SU-DHL-6 (cell line): ENCODE data around the gene MED10.

ENCODE experiments used
- H2AFZ ChIP-seq: fragments of 200-600 bp; sonication (generic); 2 replicates; pipeline ENCODE4 v1.6.1; 2014; ENCODE audit warnings: low read depth, mild to moderate bottlenecking, moderate library complexity, mixed read lengths, antibody characterized with exemption, low read length; ENCODE audit not compliant: severe bottlenecking
- H3F3A ChIP-seq: fragments of 200-600 bp; shearing (Covaris generic); 2 replicates; pipeline ENCODE4 v1.6.0; 2016; ENCODE audit warnings: antibody characterized with exemption, mild to moderate bottlenecking; ENCODE audit not compliant: insufficient read depth
- H3K27ac ChIP-seq: fragments of 200-600 bp; sonication (generic); 2 replicates; pipeline ENCODE4 v1.5.1; 2016; ENCODE audit warnings: low read depth, mild to moderate bottlenecking, low read length, moderate library complexity, mixed read lengths
- H3K27me3 ChIP-seq: fragments of 200-600 bp; sonication (generic), shearing (Covaris generic); 2 replicates; pipeline ENCODE4 v1.6.0; 2014; ENCODE audit warnings: mild to moderate bottlenecking, low read length
- H3K36me3 ChIP-seq: fragments of 200-600 bp; sonication (generic); 2 replicates; pipeline ENCODE4 v1.6.1; 2014; ENCODE audit warnings: mild to moderate bottlenecking, low read length, mixed read lengths
- H3K4me2 ChIP-seq: fragments of 300-600, 200-600 bp; shearing (Covaris generic), sonication (generic); 2 replicates; pipeline ENCODE4 v1.6.0; 2014; ENCODE audit warnings: low read length, low read depth, mild to moderate bottlenecking; ENCODE audit not compliant: poor library complexity, severe bottlenecking
- H3K4me3 ChIP-seq: fragments of 200-600 bp; sonication (generic); 2 replicates; pipeline ENCODE4 v1.5.1; 2014; ENCODE audit warnings: antibody characterized with exemption, low read length, mild to moderate bottlenecking, mixed read lengths; ENCODE audit not compliant: insufficient read depth, poor library complexity, severe bottlenecking
- H3K79me2 ChIP-seq: fragments of 200-600 bp; sonication (generic); 2 replicates; pipeline ENCODE4 v1.6.1; 2014; ENCODE audit warnings: mild to moderate bottlenecking, low read length, moderate library complexity; ENCODE audit not compliant: insufficient read depth
- H3K9ac ChIP-seq: fragments of 200-600 bp; sonication (generic); 2 replicates; pipeline ENCODE4 v1.7.0; 2014; ENCODE audit warnings: mild to moderate bottlenecking, low read length
- H3K9me2 ChIP-seq: fragments of 200-600 bp; sonication (generic); replicated peaks from 2 replicates; pipeline ENCODE4 v1.6.1; 2014; ENCODE audit warnings: low read length; ENCODE audit not compliant: insufficient read depth
- H3K9me3 ChIP-seq: fragments of 200-600 bp; sonication (generic); 2 replicates; pipeline ENCODE4 v1.6.1; 2014; ENCODE audit warnings: low read length, mixed read lengths; ENCODE audit not compliant: insufficient read depth
- H4K20me1 ChIP-seq: fragments of 200-600 bp; sonication (generic); 2 replicates; pipeline ENCODE4 v1.6.1; 2014; ENCODE audit warnings: low read depth, mild to moderate bottlenecking, antibody characterized with exemption, low read length, moderate library complexity, mixed read lengths
- EZH2phosphoT487 ChIP-seq: fragments of 200-600 bp; sonication (generic), shearing (Covaris generic); conservative IDR thresholded peaks from 2 replicates; pipeline ENCODE4 v1.6.1; 2018; ENCODE audit warnings: mild to moderate bottlenecking, antibody characterized with exemption, low read length, moderate library complexity, mixed read lengths
- TF ChIP-seq, protein P1 (sequence below): fragments of 200-600 bp; sonication (generic); IDR thresholded peaks from one replicate; pipeline ENCODE4 v1.5.1; 2017; ENCODE audit warnings: antibody characterized with exemption, mild to moderate bottlenecking, low read length, moderate library complexity; ENCODE audit not compliant: insufficient read depth, poor library complexity, severe bottlenecking

MED10 gene

DNA sequence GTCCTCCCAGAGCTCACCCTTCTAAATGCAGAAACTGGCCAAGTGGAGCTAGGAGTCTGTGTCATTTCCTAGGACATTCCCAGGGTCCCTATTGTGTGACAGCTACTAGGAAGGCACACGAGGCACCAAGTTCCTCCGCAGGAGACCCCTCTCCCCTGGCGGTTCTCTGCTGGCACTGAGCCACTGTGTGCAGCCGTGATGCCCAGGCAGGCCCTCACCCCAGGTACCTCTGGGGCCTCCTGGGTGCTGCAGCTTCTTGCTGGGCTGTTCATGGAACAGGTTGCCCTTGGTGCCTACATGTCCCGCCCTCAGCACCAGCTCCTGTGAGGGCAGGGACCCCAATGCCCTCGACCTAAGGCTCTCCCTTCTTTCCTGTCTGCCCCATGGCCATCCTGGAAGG lies 23.1 kb downstream of the MED10 start:
- no peaks in the 10 kb centered on the region for H3K36me3 ChIP-seq
- no peaks in the 10 kb centered on the region for H3K9me3 ChIP-seq
- H3K79me2 ChIP-seq, result no peaks in the 10 kb centered on the region
- no peak overlapping the region for H3K9ac ChIP-seq
- no peak overlapping the region for H3K4me3 ChIP-seq
- no peak overlapping the region for H3K4me2 ChIP-seq
- no peak overlapping the region for H2AFZ ChIP-seq
- H3F3A ChIP-seq, result no peaks in the 10 kb centered on the region
- no peaks in the 10 kb centered on the region for H3K9me2 ChIP-seq
- TF ChIP-seq EZH2phosphoT487, result no peak
- TF ChIP-seq, protein P1, sequence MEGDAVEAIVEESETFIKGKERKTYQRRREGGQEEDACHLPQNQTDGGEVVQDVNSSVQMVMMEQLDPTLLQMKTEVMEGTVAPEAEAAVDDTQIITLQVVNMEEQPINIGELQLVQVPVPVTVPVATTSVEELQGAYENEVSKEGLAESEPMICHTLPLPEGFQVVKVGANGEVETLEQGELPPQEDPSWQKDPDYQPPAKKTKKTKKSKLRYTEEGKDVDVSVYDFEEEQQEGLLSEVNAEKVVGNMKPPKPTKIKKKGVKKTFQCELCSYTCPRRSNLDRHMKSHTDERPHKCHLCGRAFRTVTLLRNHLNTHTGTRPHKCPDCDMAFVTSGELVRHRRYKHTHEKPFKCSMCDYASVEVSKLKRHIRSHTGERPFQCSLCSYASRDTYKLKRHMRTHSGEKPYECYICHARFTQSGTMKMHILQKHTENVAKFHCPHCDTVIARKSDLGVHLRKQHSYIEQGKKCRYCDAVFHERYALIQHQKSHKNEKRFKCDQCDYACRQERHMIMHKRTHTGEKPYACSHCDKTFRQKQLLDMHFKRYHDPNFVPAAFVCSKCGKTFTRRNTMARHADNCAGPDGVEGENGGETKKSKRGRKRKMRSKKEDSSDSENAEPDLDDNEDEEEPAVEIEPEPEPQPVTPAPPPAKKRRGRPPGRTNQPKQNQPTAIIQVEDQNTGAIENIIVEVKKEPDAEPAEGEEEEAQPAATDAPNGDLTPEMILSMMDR, result no peak
- H4K20me1 ChIP-seq, result no peaks in the 10 kb centered on the region
- no peaks in the 10 kb centered on the region for H3K27me3 ChIP-seq
- H3K27ac ChIP-seq, result no peak overlapping the region

DNA sequence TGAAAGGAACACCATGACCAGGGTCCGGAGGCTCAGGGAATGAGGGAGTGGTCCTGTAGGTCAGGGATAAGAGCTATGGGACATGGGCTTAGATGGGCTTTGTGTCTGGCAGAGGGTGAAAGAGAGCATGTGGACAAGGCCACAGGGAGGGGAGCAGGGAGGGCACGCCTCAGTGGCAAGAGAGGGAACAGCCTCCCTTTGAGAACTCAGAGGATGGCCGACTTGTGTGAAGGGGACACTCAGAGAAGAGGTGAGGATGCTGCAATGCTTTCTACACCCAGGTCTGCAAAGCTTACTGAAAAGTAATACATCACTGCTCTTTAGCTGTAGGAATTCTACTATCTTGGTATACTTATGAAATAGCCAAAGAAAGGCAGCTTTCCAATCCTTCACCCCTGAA lies 23.5 kb downstream of the MED10 start:
- H3K9me2 ChIP-seq, result no peaks in the 10 kb centered on the region
- no peaks in the 10 kb centered on the region for H3K36me3 ChIP-seq
- H4K20me1 ChIP-seq, result no peaks in the 10 kb centered on the region
- TF ChIP-seq, protein P1, result no peak
- no peak for TF ChIP-seq EZH2phosphoT487
- no peak overlapping the region for H3K4me2 ChIP-seq
- no peaks in the 10 kb centered on the region for H3K79me2 ChIP-seq
- H3K9ac ChIP-seq, result no peak overlapping the region
- H3F3A ChIP-seq, result no peaks in the 10 kb centered on the region
- no peaks in the 10 kb centered on the region for H3K27me3 ChIP-seq
- H2AFZ ChIP-seq, result no peak overlapping the region
- no peak overlapping the region for H3K27ac ChIP-seq
- no peak overlapping the region for H3K4me3 ChIP-seq
- H3K9me3 ChIP-seq, result no peaks in the 10 kb centered on the region

DNA sequence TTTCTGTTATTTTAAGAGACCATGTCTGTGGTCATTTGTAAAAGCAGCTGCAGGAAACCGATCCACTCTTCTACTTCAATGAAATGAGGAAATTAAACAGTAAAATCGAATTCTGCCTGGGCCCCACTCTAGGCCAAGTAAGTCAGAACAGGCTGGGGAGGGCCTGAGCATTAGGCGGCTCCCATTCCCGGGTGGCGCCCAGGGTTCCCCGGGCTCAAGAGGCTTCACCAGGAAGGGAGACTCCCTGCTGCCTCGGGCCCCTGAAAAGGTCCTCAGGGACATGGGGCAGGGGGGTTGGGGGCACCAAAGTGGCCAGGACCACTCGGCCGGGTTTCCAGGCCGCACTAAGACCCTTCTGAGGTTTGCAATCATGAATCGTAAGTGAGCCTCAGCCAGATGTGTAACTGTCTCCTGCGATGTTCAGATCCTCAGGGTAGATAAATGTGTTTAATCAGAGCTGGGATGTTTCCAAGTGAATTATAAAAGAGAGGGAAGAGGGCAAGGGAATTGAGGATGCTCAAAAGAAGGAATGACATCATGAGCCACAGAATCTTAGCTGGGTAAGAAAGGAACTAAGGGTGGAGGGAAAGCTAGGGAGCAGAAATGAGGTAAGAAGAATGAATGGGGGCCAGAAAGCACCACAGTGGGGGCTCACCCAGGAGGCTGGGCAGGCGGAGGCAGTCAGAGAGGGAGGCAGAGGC lies 24.6 kb downstream of the MED10 start:
- no peaks in the 10 kb centered on the region for H3F3A ChIP-seq
- H3K27ac ChIP-seq, result no peak overlapping the region
- no peak overlapping the region for H3K4me2 ChIP-seq
- H3K9me2 ChIP-seq, result no peaks in the 10 kb centered on the region
- no peaks in the 10 kb centered on the region for H4K20me1 ChIP-seq
- H3K27me3 ChIP-seq, result no peaks in the 10 kb centered on the region
- no peaks in the 10 kb centered on the region for H3K36me3 ChIP-seq
- H3K9ac ChIP-seq, result no peak overlapping the region
- no peak overlapping the region for H3K4me3 ChIP-seq
- H3K79me2 ChIP-seq, result no peaks in the 10 kb centered on the region
- H2AFZ ChIP-seq, result no peak overlapping the region
- TF ChIP-seq, protein P1, result no peak
- no peaks in the 10 kb centered on the region for H3K9me3 ChIP-seq
